ENCODE results near the gene JAZF1. TPM values are rescaled to one million over a fixed set of nuclear protein-coding genes. Genes with fewer than 3 reads are reported as not detected.

Gene JAZF1
- total and polyA plus RNA-seq, 3 donors from 2014 or later, result 38.5 to 51.0 (median 46.4) TPM

DNA sequence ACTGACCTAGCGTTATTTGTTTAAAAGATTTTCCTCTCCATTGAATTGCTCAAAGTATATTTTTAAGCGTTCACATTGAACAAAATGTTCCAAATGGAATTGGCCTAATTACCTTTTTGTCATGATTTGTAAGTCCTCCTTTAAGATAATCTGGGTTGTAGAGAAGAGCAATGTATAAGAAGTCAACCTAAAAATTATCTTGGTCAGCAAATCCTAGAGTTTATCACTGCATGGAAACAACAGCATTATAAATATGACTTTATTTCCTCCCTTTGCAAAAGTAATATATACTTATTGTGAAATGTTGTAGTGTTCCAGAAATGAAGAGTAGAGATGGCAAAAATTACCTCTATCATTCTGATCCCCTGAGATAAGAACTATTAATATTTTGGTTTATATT, 381.4 kb downstream of the JAZF1 start:
- H3K36me3 ChIP-seq (ENCODE audit: low read depth, missing control alignments), result no peaks in the 10 kb centered on the region
- intact Hi-C loops (cut with DNase I; ENCODE audit: low total_unique reads), result no loop called here
- WGBS, 2 donors, result 88 to 90% methylated on average over 2 of the region's 2 CpGs
- DNase-seq, result no peak
- H3K27me3 ChIP-seq, result no peaks in the 10 kb centered on the region
- no peaks in the 10 kb centered on the region for H3K9me3 ChIP-seq
- H3K4me3 ChIP-seq, result no peak overlapping the region
- no peak overlapping the region for H3K27ac ChIP-seq
- no peaks in the 10 kb centered on the region for H3K4me1 ChIP-seq
- no peak for TF ChIP-seq POLR2A (IDR thresholded peaks at IDR 0.05)
- no peak for TF ChIP-seq CTCF (IDR thresholded peaks at IDR 0.05)

DNA sequence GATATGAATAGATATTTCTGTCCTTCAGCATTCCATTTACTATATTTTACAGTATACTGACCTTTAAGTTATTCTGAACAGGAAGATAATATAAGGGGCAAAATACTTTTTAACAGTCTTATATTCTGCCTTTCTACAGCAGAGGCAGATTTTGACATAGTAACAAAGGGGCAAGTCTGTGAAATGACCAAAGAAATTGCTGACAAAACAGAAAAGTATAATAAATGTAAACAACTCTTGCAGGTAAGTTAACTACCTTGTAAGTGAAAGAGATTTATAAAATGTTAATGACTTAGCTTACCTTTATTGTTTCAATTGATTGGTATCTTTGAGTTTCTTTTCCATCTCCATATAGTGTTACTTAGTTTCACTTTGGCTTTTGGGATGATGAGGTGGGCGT, 384.6 kb downstream of the JAZF1 start:
- Histone ChIP-seq H3K4me1 (no peaks in the 10 kb centered on the region), H3K27ac (no peak overlapping the region), H3K36me3 (ENCODE audit: low read depth, missing control alignments) (no peaks in the 10 kb centered on the region), H3K27me3 (no peaks in the 10 kb centered on the region), H3K9me3 (no peaks in the 10 kb centered on the region), H3K4me3 (no peak overlapping the region)
- intact Hi-C loops (cut with DNase I; ENCODE audit: low total_unique reads), result no loop called here
- WGBS, 2 donors, result 92 to 96% methylated on average over 1 of the region's 1 CpG
- TF ChIP-seq POLR2A (IDR thresholded peaks at IDR 0.05) (no peak), CTCF (IDR thresholded peaks at IDR 0.05) (no peak)
- DNase-seq, result no peak

GRCh38 chr7:27793780-27794179, 386.8 kb downstream of the JAZF1 start:
- TF ChIP-seq CTCF (IDR thresholded peaks at IDR 0.05), result no peak
- no peak for TF ChIP-seq POLR2A (IDR thresholded peaks at IDR 0.05)
- 82 to 88% methylated on average over 1 of the region's 1 CpG for WGBS, 2 donors
- no peak overlapping the region for H3K4me3 ChIP-seq
- no peaks in the 10 kb centered on the region for H3K27me3 ChIP-seq
- H3K27ac ChIP-seq, result no peak overlapping the region
- no peaks in the 10 kb centered on the region for H3K4me1 ChIP-seq
- H3K36me3 ChIP-seq (ENCODE audit: low read depth, missing control alignments), result no peaks in the 10 kb centered on the region
- intact Hi-C loops (cut with DNase I; ENCODE audit: low total_unique reads), result no loop called here
- DNase-seq, result no peak
- H3K9me3 ChIP-seq, result no peaks in the 10 kb centered on the region

DNA sequence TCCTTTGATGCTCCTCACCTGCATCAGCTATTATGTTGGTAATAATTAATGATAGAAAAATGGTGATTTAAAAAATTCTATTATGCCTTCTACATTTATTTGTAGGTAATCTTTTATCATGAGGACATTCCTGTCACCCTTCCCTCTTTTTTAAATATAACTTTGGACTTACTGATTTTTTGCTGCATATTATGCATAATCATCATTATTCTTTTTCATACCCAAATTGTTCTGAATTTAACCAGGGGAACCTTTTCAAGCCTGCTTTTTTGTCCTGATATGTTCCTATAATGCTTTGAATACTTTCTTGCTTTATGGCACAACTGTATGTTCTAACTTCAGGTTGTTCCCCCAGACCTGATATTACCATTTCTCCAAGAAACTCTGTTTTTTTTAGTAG, 392.2 kb downstream of the JAZF1 start:
- intact Hi-C loops (cut with DNase I; ENCODE audit: low total_unique reads), result no loop called here
- Histone ChIP-seq H3K9me3 (no peaks in the 10 kb centered on the region), H3K27me3 (no peaks in the 10 kb centered on the region), H3K4me3 (no peak overlapping the region), H3K27ac (no peak overlapping the region), H3K4me1 (peaks cover 5% of the 10 kb centered on the region), H3K36me3 (ENCODE audit: low read depth, missing control alignments) (no peaks in the 10 kb centered on the region)
- TF ChIP-seq POLR2A (IDR thresholded peaks at IDR 0.05) (no peak), CTCF (IDR thresholded peaks at IDR 0.05) (no peak)
- no peak for DNase-seq

GRCh38 chr7:27784399-27785053, 396.1 kb downstream of the JAZF1 start:
- TF ChIP-seq CTCF (IDR thresholded peaks at IDR 0.05) (peak; percentile 35 to 68 (median 57)), POLR2A (IDR thresholded peaks at IDR 0.05) (no peak)
- intact Hi-C loops (cut with DNase I; ENCODE audit: low total_unique reads), result no loop called here
- no peak overlapping the region for H3K4me3 ChIP-seq
- H3K9me3 ChIP-seq, result no peaks in the 10 kb centered on the region
- H3K36me3 ChIP-seq (ENCODE audit: low read depth, missing control alignments), result no peaks in the 10 kb centered on the region
- 70 to 71% methylated on average over 6 of the region's 6 CpGs for WGBS, 2 donors
- no peaks in the 10 kb centered on the region for H3K27me3 ChIP-seq
- H3K4me1 ChIP-seq, result peaks cover 7% of the 10 kb centered on the region
- no peak for DNase-seq
- no peak overlapping the region for H3K27ac ChIP-seq

Measured in testis (tissue), 3 donors.